Neural cell (in vitro differentiated cells): ENCODE data around the gene BAG5. TPM values are rescaled to one million over a fixed set of nuclear protein-coding genes. Genes with fewer than 3 reads are reported as not detected.

ENCODE experiments used
- H2AFZ ChIP-seq: fragments of 200-600, 300-800 bp; sonication (generic), shearing (Covaris generic); 2 replicates; pipeline ENCODE4 v1.6.0; 2014; ENCODE audit warnings: low read depth, mild to moderate bottlenecking, antibody characterized with exemption, low read length, moderate library complexity
- H3F3A ChIP-seq: fragments of 200-600 bp; shearing (Covaris generic); 2 replicates; pipeline ENCODE4 v1.6.1; 2016; ENCODE audit warnings: mild to moderate bottlenecking, moderate library complexity, mixed read lengths, antibody characterized with exemption, low read length; ENCODE audit not compliant: insufficient read depth, poor library complexity, severe bottlenecking
- H3K27ac ChIP-seq: fragments of 200-600, 300-800 bp; sonication (generic), shearing (Covaris generic); 2 replicates; pipeline ENCODE4 v1.5.1; 2014; ENCODE audit warnings: mild to moderate bottlenecking, low read length, moderate library complexity
- H3K27me3 ChIP-seq: fragments of 300-800, 200-600 bp; sonication (generic), shearing (Covaris generic); 2 replicates; pipeline ENCODE4 v1.6.0; 2014; ENCODE audit warnings: mild to moderate bottlenecking, low read depth, low read length, moderate library complexity; ENCODE audit not compliant: insufficient read depth
- H3K36me3 ChIP-seq: fragments of 300-800, 200-600 bp; sonication (generic), shearing (Covaris generic); 2 replicates; pipeline ENCODE4 v1.5.1; 2014; ENCODE audit warnings: mild to moderate bottlenecking, antibody characterized with exemption, low read length, moderate library complexity; ENCODE audit not compliant: insufficient read depth
- H3K4me2 ChIP-seq: fragments of 300-800, 200-600 bp; sonication (generic), shearing (Covaris generic); 2 replicates; pipeline ENCODE4 v1.6.0; 2014; ENCODE audit warnings: mild to moderate bottlenecking, low read length
- H3K4me3 ChIP-seq: fragments of 300-800, 200-600 bp; sonication (generic), shearing (Covaris generic); 2 replicates; pipeline ENCODE4 v1.5.1; 2014; ENCODE audit warnings: mild to moderate bottlenecking, low read length, moderate library complexity
- H3K79me2 ChIP-seq: fragments of 200-600 bp; shearing (Covaris generic); replicated peaks from 2 replicates; pipeline ENCODE4 v1.6.0; 2014; ENCODE audit warnings: mild to moderate bottlenecking, low read length, moderate library complexity; ENCODE audit not compliant: insufficient read depth
- H3K9ac ChIP-seq: fragments of 300-800, 200-600 bp; sonication (generic), shearing (Covaris generic); 2 replicates; pipeline ENCODE4 v1.6.1; 2016; ENCODE audit warnings: mild to moderate bottlenecking, low read length, mixed read lengths
- H3K9me2 ChIP-seq: fragments of 200-600 bp; shearing (Covaris generic); 2 replicates; pipeline ENCODE4 v1.6.1; 2016; ENCODE audit warnings: mild to moderate bottlenecking, low read length, mixed read lengths; ENCODE audit not compliant: insufficient read depth
- H3K9me3 ChIP-seq: fragments of 200-600, 300-800 bp; sonication (generic), shearing (Covaris generic); 2 replicates; pipeline ENCODE4 v1.6.1; 2016; ENCODE audit warnings: mild to moderate bottlenecking, mixed run types, low read length, moderate library complexity, mixed read lengths
- H4K20me1 ChIP-seq: fragments of 200-600 bp; shearing (Covaris generic); 2 replicates; pipeline ENCODE4 v1.6.1; 2016; ENCODE audit warnings: mild to moderate bottlenecking, mixed run types; ENCODE audit not compliant: insufficient read depth
- EP300 ChIP-seq: fragments of 450-650 bp; conservative IDR thresholded peaks from 2 replicates; pipeline ENCODE4 v1.6.1; 2014; ENCODE audit warnings: antibody characterized with exemption, mild to moderate bottlenecking, moderate library complexity; ENCODE audit not compliant: poor library complexity, severe bottlenecking
- EZH2 ChIP-seq: fragments of 200-600, 300-800 bp; shearing (Covaris generic), sonication (generic); IDR thresholded peaks from 2 replicates; pipeline ENCODE4 v1.6.1; 2014; ENCODE audit warnings: antibody characterized with exemption, low read length, borderline replicate concordance, mild to moderate bottlenecking; ENCODE audit not compliant: insufficient read depth, poor library complexity, severe bottlenecking
- MXI1 ChIP-seq: fragments of 450-650 bp; conservative IDR thresholded peaks from 2 replicates; pipeline ENCODE4 v1.6.1; 2014; ENCODE audit warnings: antibody characterized with exemption, mild to moderate bottlenecking; ENCODE audit not compliant: poor library complexity, severe bottlenecking
- POLR2AphosphoS5 ChIP-seq: IDR thresholded peaks from 2 replicates; pipeline ENCODE4 v1.6.1; 2012
- RAD21 ChIP-seq: fragments of 450-650 bp; conservative IDR thresholded peaks from 2 replicates; pipeline ENCODE4 v1.6.1; 2014; ENCODE audit warnings: antibody characterized with exemption, mild to moderate bottlenecking, moderate library complexity
- REST ChIP-seq: IDR thresholded peaks from 2 replicates; pipeline ENCODE4 v1.6.1; 2012; ENCODE audit warnings: borderline replicate concordance
- SMC3 ChIP-seq: fragments of 450-650 bp; conservative IDR thresholded peaks from 2 replicates; pipeline ENCODE4 v1.6.1; 2014; ENCODE audit warnings: antibody characterized with exemption, mild to moderate bottlenecking, moderate library complexity; ENCODE audit not compliant: poor library complexity
- TAF1 ChIP-seq: IDR thresholded peaks from 2 replicates; pipeline ENCODE4 v1.6.1; 2012; ENCODE audit warnings: low read depth
- polyA plus RNA-seq: library from polyadenylated mRNA; depleted of rRNA; stranded (reverse); fragments of >200 nt; gene quantifications from 2 replicates; pipeline ENCODE4 v1.2.3, GENCODE V29; 2014
- small RNA-seq, 3 experiments: library from RNA; depleted of rRNA; stranded (forward); fragments of <200 nt; gene quantifications; one replicate each; pipeline ENCODE3, GENCODE V24; 2012
- TF ChIP-seq, protein P1 (sequence below): fragments of 450-650 bp; IDR thresholded peaks from 2 replicates; pipeline ENCODE4 v1.5.1; 2014; ENCODE audit warnings: antibody characterized with exemption, mild to moderate bottlenecking, moderate library complexity; ENCODE audit not compliant: poor library complexity, severe bottlenecking

BAG5 gene
- polyA plus RNA-seq, 1 donor from 2014 or later, result 25.5 TPM

GRCh38 chr14:103508521-103509329 is 53.7 kb downstream of the BAG5 start:
- peaks cover 4% of the 10 kb centered on the region for H3K36me3 ChIP-seq
- no peaks in the 10 kb centered on the region for H4K20me1 ChIP-seq
- H2AFZ ChIP-seq, result no peak overlapping the region
- no peak overlapping the region for H3K27ac ChIP-seq
- no peaks in the 10 kb centered on the region for H3F3A ChIP-seq
- H3K9me3 ChIP-seq, result no peaks in the 10 kb centered on the region
- no peaks in the 10 kb centered on the region for H3K79me2 ChIP-seq
- no peak overlapping the region for H3K9ac ChIP-seq
- H3K27me3 ChIP-seq, result no peaks in the 10 kb centered on the region
- no peak overlapping the region for H3K4me3 ChIP-seq
- no peaks in the 10 kb centered on the region for H3K9me2 ChIP-seq
- TF ChIP-seq SMC3 (no peak), MXI1 (no peak), POLR2AphosphoS5 (no peak), TAF1 (no peak), REST (no peak), EP300 (no peak), EZH2 (no peak), RAD21 (no peak)
- TF ChIP-seq, protein P1, sequence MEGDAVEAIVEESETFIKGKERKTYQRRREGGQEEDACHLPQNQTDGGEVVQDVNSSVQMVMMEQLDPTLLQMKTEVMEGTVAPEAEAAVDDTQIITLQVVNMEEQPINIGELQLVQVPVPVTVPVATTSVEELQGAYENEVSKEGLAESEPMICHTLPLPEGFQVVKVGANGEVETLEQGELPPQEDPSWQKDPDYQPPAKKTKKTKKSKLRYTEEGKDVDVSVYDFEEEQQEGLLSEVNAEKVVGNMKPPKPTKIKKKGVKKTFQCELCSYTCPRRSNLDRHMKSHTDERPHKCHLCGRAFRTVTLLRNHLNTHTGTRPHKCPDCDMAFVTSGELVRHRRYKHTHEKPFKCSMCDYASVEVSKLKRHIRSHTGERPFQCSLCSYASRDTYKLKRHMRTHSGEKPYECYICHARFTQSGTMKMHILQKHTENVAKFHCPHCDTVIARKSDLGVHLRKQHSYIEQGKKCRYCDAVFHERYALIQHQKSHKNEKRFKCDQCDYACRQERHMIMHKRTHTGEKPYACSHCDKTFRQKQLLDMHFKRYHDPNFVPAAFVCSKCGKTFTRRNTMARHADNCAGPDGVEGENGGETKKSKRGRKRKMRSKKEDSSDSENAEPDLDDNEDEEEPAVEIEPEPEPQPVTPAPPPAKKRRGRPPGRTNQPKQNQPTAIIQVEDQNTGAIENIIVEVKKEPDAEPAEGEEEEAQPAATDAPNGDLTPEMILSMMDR, result no peak
- no peak overlapping the region for H3K4me2 ChIP-seq

DNA sequence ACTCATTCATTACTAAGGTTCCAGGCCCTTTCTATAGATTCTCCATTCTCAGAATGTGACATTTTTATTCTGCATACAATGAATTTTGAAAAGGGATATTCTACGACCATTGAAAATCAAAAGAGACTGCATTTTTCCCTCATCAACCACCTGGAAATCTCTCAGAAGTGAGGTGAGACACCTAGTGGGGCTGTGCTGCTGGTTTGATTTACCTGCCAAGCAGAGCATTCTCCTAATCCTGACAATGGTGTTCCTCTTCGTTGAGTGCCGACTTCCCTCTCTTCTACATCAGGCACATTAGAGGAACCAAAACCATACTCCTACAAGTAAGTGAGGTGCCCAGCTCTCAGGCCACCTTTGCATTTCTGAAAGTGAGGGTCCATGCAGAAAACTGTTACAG is 54.7 kb downstream of the BAG5 start:
- Histone ChIP-seq H2AFZ (no peak overlapping the region), H3K9me3 (no peaks in the 10 kb centered on the region), H3K79me2 (no peaks in the 10 kb centered on the region), H3K27ac (no peak overlapping the region), H3K9me2 (no peaks in the 10 kb centered on the region), H3K9ac (no peak overlapping the region), H3K36me3 (peaks cover 4% of the 10 kb centered on the region), H3K4me3 (no peak overlapping the region), H3F3A (no peaks in the 10 kb centered on the region), H3K27me3 (no peaks in the 10 kb centered on the region), H4K20me1 (no peaks in the 10 kb centered on the region), H3K4me2 (no peak overlapping the region)
- TF ChIP-seq, protein P1, result peak; percentile 20
- TF ChIP-seq MXI1 (no peak), RAD21 (no peak)

Small RNA genes within 50 kb of the gene (small RNA-seq; reads per million reads assigned to genes)
- 0.03 to 0.65 (median 0.10) reads per million in 3 experiments for gene RNU4-68P
- gene RNU7-160P, result 0 reads per million in 3 experiments

Other genes with a start within 250 kb of the BAG5 start
- 165 and 188 TPM in 2 replicates for gene EIF5, start 228.4 kb downstream of the BAG5 start, polyA plus RNA-seq
- gene MARK3, start 177.2 kb downstream of the BAG5 start, polyA plus RNA-seq, result 158 and 166 TPM in 2 replicates
- gene CKB, start 39.8 kb downstream of the BAG5 start, polyA plus RNA-seq, result 918 and 1,148 TPM in 2 replicates
- gene TRMT61A, start 33.5 kb downstream of the BAG5 start, polyA plus RNA-seq, result 8.2 and 10.2 TPM in 2 replicates
- gene COA8, start 303 bp upstream of the BAG5 start, polyA plus RNA-seq, result 86.5 and 169 TPM in 2 replicates
- gene KLC1, start 66.6 kb upstream of the BAG5 start, polyA plus RNA-seq, result 1,243 and 1,272 TPM in 2 replicates
- 14.6 and 26.7 TPM in 2 replicates for gene XRCC3, start 152.8 kb upstream of the BAG5 start, polyA plus RNA-seq
- 99.7 and 106 TPM in 2 replicates for gene ZFYVE21, start 153.2 kb upstream of the BAG5 start, polyA plus RNA-seq